Measurements from ENCODE around the gene RDH8.

DNA sequence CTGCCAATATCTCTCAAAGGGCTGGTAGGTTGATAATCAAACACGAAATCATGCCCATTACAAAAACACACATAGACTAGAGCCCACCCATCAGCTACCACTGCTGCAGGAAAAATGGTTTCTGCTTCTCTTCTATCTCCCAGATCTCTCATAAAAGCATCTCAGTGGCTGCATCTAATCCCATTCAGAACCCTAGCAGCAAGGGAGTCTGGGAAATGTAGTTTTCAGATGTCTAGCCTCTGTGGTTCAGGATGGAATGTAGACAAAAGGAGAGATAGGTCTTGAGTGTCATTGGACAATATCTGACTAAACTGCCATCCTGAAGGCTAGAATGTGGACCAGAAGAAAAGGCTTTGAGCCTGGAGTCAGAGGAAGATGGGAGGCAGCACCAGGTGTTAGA lies 32.1 kb downstream of the RDH8 start:
- no peak for TF ChIP-seq YY1 (IDR thresholded peaks at IDR 0.05)
- TF ChIP-seq RXRA (IDR thresholded peaks at IDR 0.05) = no peak
- TF ChIP-seq RAD21 (IDR thresholded peaks at IDR 0.05) = no peak
- TF ChIP-seq, protein P1, sequence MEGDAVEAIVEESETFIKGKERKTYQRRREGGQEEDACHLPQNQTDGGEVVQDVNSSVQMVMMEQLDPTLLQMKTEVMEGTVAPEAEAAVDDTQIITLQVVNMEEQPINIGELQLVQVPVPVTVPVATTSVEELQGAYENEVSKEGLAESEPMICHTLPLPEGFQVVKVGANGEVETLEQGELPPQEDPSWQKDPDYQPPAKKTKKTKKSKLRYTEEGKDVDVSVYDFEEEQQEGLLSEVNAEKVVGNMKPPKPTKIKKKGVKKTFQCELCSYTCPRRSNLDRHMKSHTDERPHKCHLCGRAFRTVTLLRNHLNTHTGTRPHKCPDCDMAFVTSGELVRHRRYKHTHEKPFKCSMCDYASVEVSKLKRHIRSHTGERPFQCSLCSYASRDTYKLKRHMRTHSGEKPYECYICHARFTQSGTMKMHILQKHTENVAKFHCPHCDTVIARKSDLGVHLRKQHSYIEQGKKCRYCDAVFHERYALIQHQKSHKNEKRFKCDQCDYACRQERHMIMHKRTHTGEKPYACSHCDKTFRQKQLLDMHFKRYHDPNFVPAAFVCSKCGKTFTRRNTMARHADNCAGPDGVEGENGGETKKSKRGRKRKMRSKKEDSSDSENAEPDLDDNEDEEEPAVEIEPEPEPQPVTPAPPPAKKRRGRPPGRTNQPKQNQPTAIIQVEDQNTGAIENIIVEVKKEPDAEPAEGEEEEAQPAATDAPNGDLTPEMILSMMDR (IDR thresholded peaks at IDR 0.05; ENCODE audit: low read depth, low read length, missing input control) = no peak
- TF ChIP-seq GABPA (IDR thresholded peaks at IDR 0.05 in 1 of 2, conservative IDR thresholded peaks at IDR 0.05 in 1 of 2) = no peak
- TF ChIP-seq, protein P2, sequence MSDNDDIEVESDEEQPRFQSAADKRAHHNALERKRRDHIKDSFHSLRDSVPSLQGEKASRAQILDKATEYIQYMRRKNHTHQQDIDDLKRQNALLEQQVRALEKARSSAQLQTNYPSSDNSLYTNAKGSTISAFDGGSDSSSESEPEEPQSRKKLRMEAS (IDR thresholded peaks at IDR 0.05) = no peak
- TF ChIP-seq TAF1 (conservative IDR thresholded peaks at IDR 0.05) = no peak
- no peak for TF ChIP-seq HNF4G (IDR thresholded peaks at IDR 0.05)
- no peak for TF ChIP-seq EGR1 (IDR thresholded peaks at IDR 0.05; ENCODE audit: low read depth in 2 of 2)
- TF ChIP-seq, protein P3, sequence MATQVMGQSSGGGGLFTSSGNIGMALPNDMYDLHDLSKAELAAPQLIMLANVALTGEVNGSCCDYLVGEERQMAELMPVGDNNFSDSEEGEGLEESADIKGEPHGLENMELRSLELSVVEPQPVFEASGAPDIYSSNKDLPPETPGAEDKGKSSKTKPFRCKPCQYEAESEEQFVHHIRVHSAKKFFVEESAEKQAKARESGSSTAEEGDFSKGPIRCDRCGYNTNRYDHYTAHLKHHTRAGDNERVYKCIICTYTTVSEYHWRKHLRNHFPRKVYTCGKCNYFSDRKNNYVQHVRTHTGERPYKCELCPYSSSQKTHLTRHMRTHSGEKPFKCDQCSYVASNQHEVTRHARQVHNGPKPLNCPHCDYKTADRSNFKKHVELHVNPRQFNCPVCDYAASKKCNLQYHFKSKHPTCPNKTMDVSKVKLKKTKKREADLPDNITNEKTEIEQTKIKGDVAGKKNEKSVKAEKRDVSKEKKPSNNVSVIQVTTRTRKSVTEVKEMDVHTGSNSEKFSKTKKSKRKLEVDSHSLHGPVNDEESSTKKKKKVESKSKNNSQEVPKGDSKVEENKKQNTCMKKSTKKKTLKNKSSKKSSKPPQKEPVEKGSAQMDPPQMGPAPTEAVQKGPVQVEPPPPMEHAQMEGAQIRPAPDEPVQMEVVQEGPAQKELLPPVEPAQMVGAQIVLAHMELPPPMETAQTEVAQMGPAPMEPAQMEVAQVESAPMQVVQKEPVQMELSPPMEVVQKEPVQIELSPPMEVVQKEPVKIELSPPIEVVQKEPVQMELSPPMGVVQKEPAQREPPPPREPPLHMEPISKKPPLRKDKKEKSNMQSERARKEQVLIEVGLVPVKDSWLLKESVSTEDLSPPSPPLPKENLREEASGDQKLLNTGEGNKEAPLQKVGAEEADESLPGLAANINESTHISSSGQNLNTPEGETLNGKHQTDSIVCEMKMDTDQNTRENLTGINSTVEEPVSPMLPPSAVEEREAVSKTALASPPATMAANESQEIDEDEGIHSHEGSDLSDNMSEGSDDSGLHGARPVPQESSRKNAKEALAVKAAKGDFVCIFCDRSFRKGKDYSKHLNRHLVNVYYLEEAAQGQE (IDR thresholded peaks at IDR 0.05) = no peak
